Upper lobe of left lung (tissue), 6 donors: ENCODE results near the gene AJUBA. TPM values are rescaled to one million over a fixed set of nuclear protein-coding genes. Genes with fewer than 3 reads are reported as not detected.
A peak's percentile ranks its signal among the peaks of the same experiment; 100 is the strongest.

ENCODE experiments used
- ATAC-seq, 2 donors: fragments of 200-7000 bp; cut with Tn5 transposase; one replicate each; pipeline ENCODE4 v1.9.1; 2022; ENCODE audit warnings: mild to moderate bottlenecking in 2 of 2, moderate library complexity in 2 of 2; ENCODE audit not compliant: low FRiP score in 2 of 2
- DNase-seq, 2 donors: peaks; one replicate each; pipeline ENCODE4 v3.0.0-alpha.2; 2019 to 2020
- H3K27ac ChIP-seq, 4 donors: fragments of 200-600 bp; sonication (generic); one replicate each; pipeline ENCODE4 v1.5.1; 2016 to 2019
- H3K27me3 ChIP-seq, 4 donors: fragments of 200-600 bp; sonication (generic); one replicate each; pipeline ENCODE4 v1.5.1; 2017 to 2019
- H3K36me3 ChIP-seq, 4 donors: fragments of 200-600 bp; sonication (generic); one replicate each; pipeline ENCODE4 v1.5.1; 2016 to 2019
- H3K4me1 ChIP-seq, 4 donors: fragments of 200-600 bp; sonication (generic); one replicate each; pipeline ENCODE4 v1.5.1; 2018 to 2019
- H3K4me3 ChIP-seq, 4 donors: fragments of 200-600 bp; sonication (generic); one replicate each; pipeline ENCODE4 v1.5.1; 2017 to 2019; ENCODE audit warnings: mild to moderate bottlenecking in 2 of 4, moderate library complexity in 1 of 4
- H3K9me3 ChIP-seq, 4 donors: fragments of 200-600 bp; sonication (generic); one replicate each; pipeline ENCODE4 v1.5.1; 2018 to 2019
- EP300 ChIP-seq, 4 donors: sonication (generic); formaldehyde crosslinking; IDR thresholded peaks; one replicate each; pipeline ENCODE4 v1.5.1; 2017; ENCODE audit warnings: antibody characterized with exemption in 4 of 4, control low read depth in 2 of 4
- POLR2A ChIP-seq, 4 donors: fragments of 450-650 bp; IDR thresholded peaks; one replicate each; pipeline ENCODE4 v1.5.1; 2016 to 2017; ENCODE audit warnings: antibody characterized with exemption in 4 of 4, mild to moderate bottlenecking in 2 of 4
- POLR2AphosphoS5 ChIP-seq, 2 donors: sonication (generic); formaldehyde crosslinking; IDR thresholded peaks; one replicate each; pipeline ENCODE4 v1.5.1; 2017; ENCODE audit warnings: antibody characterized with exemption in 2 of 2
- WGBS, 2 donors: methylation state at CpG; one replicate each; pipeline ENCODE4 v1.1.5; 2017 to 2018; 5-methylcytosine and 5-hydroxymethylcytosine counted together
- total RNA-seq, 6 donors: library from RNA; depleted of rRNA in 4 of 6; stranded (reverse); fragments of >200 nt in 4 of 6; gene quantifications; one replicate each; pipeline versions ENCODE4 v1.1.0 to v1.2.1, GENCODE V29; 2016 to 2021
- TF ChIP-seq, protein P1 (sequence below), 6 experiments: fragments of 450-650 bp in 4 of 6; fragments of 200-600 bp in 2 of 6; sonication (generic) in 2 of 6; IDR thresholded peaks; one replicate each; pipeline ENCODE4 v1.5.1; 2016 to 2019; ENCODE audit warnings: antibody characterized with exemption in 6 of 6
- donor health status: DM: no; HTN: no; CAD: no; lungs with moderate emphysema.
- donor health status: DM: no; HTN: yes; CAD: no; lungs with severe emphysema.

The AJUBA gene
- 10 to 100 TPM; 34.4 to 50.3 (median 39.5) TPM for total RNA-seq

DNA sequence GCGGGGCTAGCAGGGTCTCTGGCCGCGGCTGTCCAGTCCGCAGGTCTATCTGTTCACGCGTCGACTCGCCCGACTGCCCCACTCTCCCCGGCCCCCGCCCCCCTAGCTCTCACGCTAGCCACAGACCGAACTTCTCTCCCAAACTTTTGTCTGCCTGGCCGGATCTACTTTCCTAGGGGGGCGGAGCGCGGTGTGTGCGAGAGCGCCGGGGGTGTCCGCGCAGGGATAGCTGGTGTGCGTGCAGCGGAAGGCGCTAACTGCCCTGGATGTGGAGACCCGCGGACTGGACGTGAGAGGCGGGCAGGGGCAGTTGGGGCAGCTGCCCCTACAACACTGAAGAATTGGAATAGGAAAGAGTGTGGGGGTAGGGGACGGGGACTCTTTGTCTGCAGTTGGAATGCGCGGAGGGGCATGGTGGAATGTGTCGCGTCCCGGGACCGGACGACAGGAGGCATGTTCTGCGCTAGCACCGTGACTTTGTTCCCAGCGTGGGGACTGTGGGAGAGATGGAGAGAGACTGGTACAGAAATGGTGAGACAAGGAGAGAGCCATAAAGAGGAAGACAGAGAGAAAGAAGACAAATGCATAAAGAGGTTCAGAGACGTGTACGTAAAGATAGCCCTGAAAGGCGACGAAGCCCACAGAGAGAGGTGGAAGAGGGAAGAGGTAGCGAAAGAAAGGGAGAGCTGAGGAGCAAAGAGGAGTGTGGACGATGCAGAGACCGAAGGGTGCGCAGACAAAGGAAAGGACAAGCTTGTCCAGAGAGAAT, at the start of gene AJUBA:
AJUBA (minus strand) TSS at position 75 of the 769 bp plus-strand sequence. CDS start 285 bp downstream, outside the sequence.
- peak within 1 kb of the TSS; percentile 64 to 87 (median 68) for H3K4me3 ChIP-seq
- H3K27me3 ChIP-seq, result peaks cover 0 to 13% (median 7%) of the 10 kb centered on the region in 4 donors
- DNase-seq (peak; percentile 88 to 92), ATAC-seq (peak; percentile 83 to 92)
- peaks cover 0 to 4% (median 0%) of the 10 kb centered on the region in 4 donors for H3K36me3 ChIP-seq
- 1 to 2% methylated on average over 32 to 48 of the region's 48 CpGs for WGBS, 2 donors
- H3K27ac ChIP-seq, result peak within 1 kb of the TSS; percentile 82 to 89 (median 86)
- TF ChIP-seq EP300 (IDR thresholded peaks at IDR 0.05) (no peak), POLR2A (IDR thresholded peaks at IDR 0.05) (peak in 1 of 4 donors; percentile 53), POLR2AphosphoS5 (IDR thresholded peaks at IDR 0.05) (peak; percentile 48 to 57)
- TF ChIP-seq, protein P1, sequence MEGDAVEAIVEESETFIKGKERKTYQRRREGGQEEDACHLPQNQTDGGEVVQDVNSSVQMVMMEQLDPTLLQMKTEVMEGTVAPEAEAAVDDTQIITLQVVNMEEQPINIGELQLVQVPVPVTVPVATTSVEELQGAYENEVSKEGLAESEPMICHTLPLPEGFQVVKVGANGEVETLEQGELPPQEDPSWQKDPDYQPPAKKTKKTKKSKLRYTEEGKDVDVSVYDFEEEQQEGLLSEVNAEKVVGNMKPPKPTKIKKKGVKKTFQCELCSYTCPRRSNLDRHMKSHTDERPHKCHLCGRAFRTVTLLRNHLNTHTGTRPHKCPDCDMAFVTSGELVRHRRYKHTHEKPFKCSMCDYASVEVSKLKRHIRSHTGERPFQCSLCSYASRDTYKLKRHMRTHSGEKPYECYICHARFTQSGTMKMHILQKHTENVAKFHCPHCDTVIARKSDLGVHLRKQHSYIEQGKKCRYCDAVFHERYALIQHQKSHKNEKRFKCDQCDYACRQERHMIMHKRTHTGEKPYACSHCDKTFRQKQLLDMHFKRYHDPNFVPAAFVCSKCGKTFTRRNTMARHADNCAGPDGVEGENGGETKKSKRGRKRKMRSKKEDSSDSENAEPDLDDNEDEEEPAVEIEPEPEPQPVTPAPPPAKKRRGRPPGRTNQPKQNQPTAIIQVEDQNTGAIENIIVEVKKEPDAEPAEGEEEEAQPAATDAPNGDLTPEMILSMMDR (IDR thresholded peaks at IDR 0.05), result peak in 3 of 6 experiments; percentile 17 to 27 (median 27)
- peaks cover 39 to 62% (median 47%) of the 10 kb centered on the region in 4 donors for H3K4me1 ChIP-seq
- H3K9me3 ChIP-seq, result no peaks in the 10 kb centered on the region

- ATAC-seq (no peak), DNase-seq (no peak)
- H3K27me3 ChIP-seq, result no peaks in the 10 kb centered on the region
- no peaks in the 10 kb centered on the region for H3K9me3 ChIP-seq
- H3K4me3 ChIP-seq, result no peak overlapping the region
- 99 to 100% methylated on average over 4 of the region's 4 CpGs for WGBS, 2 donors
- no peak overlapping the region for H3K27ac ChIP-seq
- TF ChIP-seq POLR2AphosphoS5 (IDR thresholded peaks at IDR 0.05) (no peak), EP300 (IDR thresholded peaks at IDR 0.05) (no peak), POLR2A (IDR thresholded peaks at IDR 0.05) (no peak)
- TF ChIP-seq, protein P1 (IDR thresholded peaks at IDR 0.05), result no peak
- H3K4me1 ChIP-seq, result peaks cover 9 to 25% (median 18%) of the 10 kb centered on the region in 4 donors
- H3K36me3 ChIP-seq, result peaks cover 16 to 66% (median 45%) of the 10 kb centered on the region in 4 donors
Measured at GRCh38 chr14:23030936-23031335, 48.6 kb upstream of the AJUBA start.

- DNase-seq (no peak), ATAC-seq (no peak)
- Histone ChIP-seq H3K4me3 (no peak overlapping the region), H3K36me3 (peaks cover 19 to 82% (median 58%) of the 10 kb centered on the region in 4 donors), H3K4me1 (peaks cover 5 to 21% (median 14%) of the 10 kb centered on the region in 4 donors), H3K27me3 (no peaks in the 10 kb centered on the region), H3K27ac (no peak overlapping the region), H3K9me3 (no peaks in the 10 kb centered on the region)
- TF ChIP-seq POLR2A (IDR thresholded peaks at IDR 0.05) (no peak), EP300 (IDR thresholded peaks at IDR 0.05) (no peak), POLR2AphosphoS5 (IDR thresholded peaks at IDR 0.05) (no peak)
- TF ChIP-seq, protein P1 (IDR thresholded peaks at IDR 0.05), result no peak
- 61 to 67% methylated on average over 2 of the region's 2 CpGs for WGBS, 2 donors
Measured at GRCh38 chr14:23028799-23029198, 46.4 kb upstream of the AJUBA start.

GRCh38 chr14:23025151-23025814, 42.9 kb upstream of the AJUBA start:
- 69 to 75% methylated on average over 4 of the region's 4 CpGs for WGBS, 2 donors
- Histone ChIP-seq H3K4me1 (peaks cover 0 to 10% (median 5%) of the 10 kb centered on the region in 4 donors), H3K36me3 (peaks cover 4 to 55% (median 35%) of the 10 kb centered on the region in 4 donors), H3K27ac (no peak overlapping the region), H3K27me3 (no peaks in the 10 kb centered on the region), H3K9me3 (no peaks in the 10 kb centered on the region), H3K4me3 (no peak overlapping the region)
- DNase-seq (no peak), ATAC-seq (no peak)
- TF ChIP-seq POLR2AphosphoS5 (IDR thresholded peaks at IDR 0.05), result no peak
- TF ChIP-seq EP300 (IDR thresholded peaks at IDR 0.05), result no peak
- TF ChIP-seq POLR2A (IDR thresholded peaks at IDR 0.05), result no peak
- TF ChIP-seq, protein P1 (IDR thresholded peaks at IDR 0.05), result no peak
